Measurements from ENCODE around the gene PIK3CA.

DNA sequence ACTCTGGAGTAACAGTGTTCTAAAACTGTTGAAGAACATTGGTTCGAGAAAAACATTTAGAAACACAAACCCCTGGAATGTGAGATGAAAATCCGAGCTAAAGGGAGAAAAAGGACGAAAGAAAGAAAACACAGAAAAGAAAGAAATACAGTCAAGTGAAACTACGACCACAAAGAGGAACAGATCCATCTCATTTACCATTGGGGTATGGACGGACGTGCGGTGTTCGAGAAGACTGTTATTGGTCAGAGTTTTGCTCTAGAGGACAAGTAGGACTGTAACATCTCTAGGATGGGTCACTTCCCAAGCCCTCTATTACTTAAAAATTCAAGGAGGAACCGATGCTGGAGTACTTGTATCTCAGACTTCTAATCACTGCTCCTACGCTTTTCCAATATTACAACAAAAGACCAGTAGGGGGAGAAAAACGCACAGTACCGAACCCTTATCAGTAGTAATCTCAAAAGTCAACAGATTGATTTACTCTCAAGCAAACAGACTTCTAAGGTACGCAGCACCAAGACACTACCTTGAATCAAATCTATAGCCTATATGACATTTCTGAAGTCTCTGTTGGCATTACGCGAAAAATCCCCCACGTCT lies 1.1 kb upstream of the PIK3CA start:
- no peak for TF ChIP-seq EZH2phosphoT487 (IDR thresholded peaks at IDR 0.05; ENCODE audit: insufficient read depth, low read depth)
- no peak for TF ChIP-seq EZH2 (IDR thresholded peaks at IDR 0.05; ENCODE audit: insufficient read depth, poor library complexity, severe bottlenecking)

Data from GM23248 (cell line).